Neural progenitor cell (in vitro differentiated cells): ENCODE results near the gene REL.

Source experiments
- EZH2 ChIP-seq: fragments of 200-600 bp; sonication (generic); IDR thresholded peaks from 2 replicates; pipeline ENCODE4 v1.6.1; 2017; ENCODE audit warnings: antibody characterized with exemption, mild to moderate bottlenecking, moderate library complexity
- TF ChIP-seq, protein P1 (sequence below): fragments of 200-600 bp; sonication (generic); IDR thresholded peaks from 2 replicates; pipeline ENCODE4 v1.5.1; 2017; ENCODE audit warnings: antibody characterized with exemption, mild to moderate bottlenecking

DNA sequence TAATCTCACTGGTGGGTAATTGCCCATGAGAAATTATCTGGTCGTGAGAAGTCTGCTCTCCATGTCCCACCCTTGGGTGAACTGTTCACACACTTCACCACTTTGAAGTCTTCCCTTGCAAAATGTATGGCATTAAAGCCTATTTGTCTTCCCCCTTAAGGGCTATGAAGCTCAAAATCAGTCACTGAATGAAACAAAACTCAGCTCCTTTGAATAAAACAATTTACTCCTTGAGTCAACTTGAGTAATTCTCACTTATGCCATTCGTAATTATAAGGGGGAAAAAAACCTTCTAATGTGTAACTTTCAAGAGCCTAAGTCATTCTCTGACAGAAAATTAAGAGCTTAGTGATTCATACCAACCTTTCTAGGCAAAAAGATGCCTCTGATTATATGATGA lies 48.8 kb upstream of the REL start:
- TF ChIP-seq, protein P1, sequence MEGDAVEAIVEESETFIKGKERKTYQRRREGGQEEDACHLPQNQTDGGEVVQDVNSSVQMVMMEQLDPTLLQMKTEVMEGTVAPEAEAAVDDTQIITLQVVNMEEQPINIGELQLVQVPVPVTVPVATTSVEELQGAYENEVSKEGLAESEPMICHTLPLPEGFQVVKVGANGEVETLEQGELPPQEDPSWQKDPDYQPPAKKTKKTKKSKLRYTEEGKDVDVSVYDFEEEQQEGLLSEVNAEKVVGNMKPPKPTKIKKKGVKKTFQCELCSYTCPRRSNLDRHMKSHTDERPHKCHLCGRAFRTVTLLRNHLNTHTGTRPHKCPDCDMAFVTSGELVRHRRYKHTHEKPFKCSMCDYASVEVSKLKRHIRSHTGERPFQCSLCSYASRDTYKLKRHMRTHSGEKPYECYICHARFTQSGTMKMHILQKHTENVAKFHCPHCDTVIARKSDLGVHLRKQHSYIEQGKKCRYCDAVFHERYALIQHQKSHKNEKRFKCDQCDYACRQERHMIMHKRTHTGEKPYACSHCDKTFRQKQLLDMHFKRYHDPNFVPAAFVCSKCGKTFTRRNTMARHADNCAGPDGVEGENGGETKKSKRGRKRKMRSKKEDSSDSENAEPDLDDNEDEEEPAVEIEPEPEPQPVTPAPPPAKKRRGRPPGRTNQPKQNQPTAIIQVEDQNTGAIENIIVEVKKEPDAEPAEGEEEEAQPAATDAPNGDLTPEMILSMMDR = no peak
- no peak for TF ChIP-seq EZH2
